Vagina (tissue), 2 donors: ENCODE measurements around the gene ZSCAN21.

Experiments
- CTCF ChIP-seq, 3 experiments: fragments of 450-650 bp in 2 of 3; fragments of 200-600 bp in 1 of 3; sonication (generic) in 1 of 3; IDR thresholded peaks; one replicate each; pipeline ENCODE4 v1.5.1; 2017 to 2019; ENCODE audit warnings: antibody characterized with exemption in 3 of 3, mild to moderate bottlenecking in 2 of 3, moderate library complexity in 2 of 3
- POLR2A ChIP-seq, 2 donors: fragments of 450-650 bp; IDR thresholded peaks; one replicate each; pipeline ENCODE4 v1.6.1; 2017; ENCODE audit warnings: antibody characterized with exemption in 2 of 2, mild to moderate bottlenecking in 2 of 2, moderate library complexity in 2 of 2
- POLR2AphosphoS5 ChIP-seq, 2 donors: sonication (generic); formaldehyde crosslinking; IDR thresholded peaks; one replicate each; pipeline ENCODE4 v1.9.0; 2017; ENCODE audit warnings: antibody characterized with exemption in 2 of 2, mild to moderate bottlenecking in 2 of 2, low read depth in 1 of 2; ENCODE audit not compliant: insufficient read depth in 1 of 2

- no peak for TF ChIP-seq POLR2A (IDR thresholded peaks at IDR 0.05)
- no peak for TF ChIP-seq CTCF (IDR thresholded peaks at IDR 0.05)
- TF ChIP-seq POLR2AphosphoS5 (IDR thresholded peaks at IDR 0.05; ENCODE audit: insufficient read depth in 1 of 2, low read depth in 1 of 2), result no peak
Measured at GRCh38 chr7:100011516-100011915, 38.1 kb upstream of the ZSCAN21 start.
